WTC11 (cell line): ENCODE results near the gene TIE1. TPM values are rescaled to one million over a fixed set of nuclear protein-coding genes. Genes with fewer than 3 reads are reported as not detected.

ENCODE experiments used
- ARID4B ChIP-seq: sonication (generic); formaldehyde crosslinking; IDR thresholded peaks from 2 replicates; pipeline ENCODE4 v1.8.0; 2023; ENCODE audit warnings: missing genetic modification reagents, mild to moderate bottlenecking, borderline replicate concordance
- ATF2 ChIP-seq: sonication (generic); formaldehyde crosslinking; IDR thresholded peaks from 2 replicates; pipeline ENCODE4 v1.8.1; 2022; ENCODE audit warnings: low read depth, missing genetic modification reagents, borderline replicate concordance
- CREM ChIP-seq: sonication (generic); formaldehyde crosslinking; IDR thresholded peaks from 2 replicates; pipeline ENCODE4 v1.8.1; 2022; ENCODE audit warnings: mild to moderate bottlenecking, missing genetic modification reagents, moderate library complexity
- ETV6 ChIP-seq: sonication (generic); formaldehyde crosslinking; IDR thresholded peaks from 2 replicates; pipeline ENCODE4 v1.8.1; 2022; ENCODE audit warnings: mild to moderate bottlenecking, missing genetic modification reagents
- FOXJ3 ChIP-seq: sonication (generic); formaldehyde crosslinking; IDR thresholded peaks from 2 replicates; pipeline ENCODE4 v1.9.0; 2021; ENCODE audit warnings: missing genetic modification reagents, mild to moderate bottlenecking, borderline replicate concordance
- FOXK1 ChIP-seq: sonication (generic); formaldehyde crosslinking; IDR thresholded peaks from 2 replicates; pipeline ENCODE4 v1.8.0; 2022; ENCODE audit warnings: mild to moderate bottlenecking, moderate library complexity, missing genetic modification reagents
- FOXP4 ChIP-seq: sonication (generic); formaldehyde crosslinking; IDR thresholded peaks from 2 replicates; pipeline ENCODE4 v1.8.0; 2022; ENCODE audit warnings: mild to moderate bottlenecking, missing genetic modification reagents
- HMGXB4 ChIP-seq: sonication (generic); formaldehyde crosslinking; IDR thresholded peaks from 2 replicates; pipeline ENCODE4 v1.8.1; 2023; ENCODE audit warnings: mild to moderate bottlenecking, moderate library complexity, missing genetic modification reagents
- KAT7 ChIP-seq: sonication (generic); formaldehyde crosslinking; IDR thresholded peaks from 2 replicates; pipeline ENCODE4 v1.8.1; 2023; ENCODE audit warnings: missing genetic modification reagents, mild to moderate bottlenecking, borderline replicate concordance
- OVOL2 ChIP-seq: fragments of 250-450 bp; sonication (Bioruptor Pico); IDR thresholded peaks from 2 replicates; pipeline ENCODE4 v1.9.0; 2021; ENCODE audit warnings: mild to moderate bottlenecking, borderline replicate concordance
- PREB ChIP-seq: sonication (generic); formaldehyde crosslinking; IDR thresholded peaks from 2 replicates; pipeline ENCODE4 v1.8.1; 2022; ENCODE audit warnings: mild to moderate bottlenecking, missing genetic modification reagents, moderate library complexity, borderline replicate concordance
- RORB ChIP-seq: fragments of 250-450 bp; sonication (Bioruptor Pico); IDR thresholded peaks from 2 replicates; pipeline ENCODE4 v1.9.0; 2021; ENCODE audit warnings: mild to moderate bottlenecking
- TEAD4 ChIP-seq: sonication (generic); formaldehyde crosslinking; IDR thresholded peaks from 2 replicates; pipeline ENCODE4 v1.8.0; 2022; ENCODE audit warnings: mild to moderate bottlenecking, missing genetic modification reagents
- TP53 ChIP-seq: sonication (generic); formaldehyde crosslinking; IDR thresholded peaks from 2 replicates; pipeline ENCODE4 v1.8.1; 2023; ENCODE audit warnings: mild to moderate bottlenecking, missing genetic modification reagents
- ZNF121 ChIP-seq: sonication (generic); formaldehyde crosslinking; IDR thresholded peaks from 2 replicates; pipeline ENCODE4 v1.8.0; 2023; ENCODE audit warnings: missing genetic modification reagents
- ZNF219 ChIP-seq: sonication (generic); formaldehyde crosslinking; IDR thresholded peaks from 2 replicates; pipeline ENCODE4 v1.8.0; 2023; ENCODE audit warnings: missing genetic modification reagents, mild to moderate bottlenecking, borderline replicate concordance
- ZNF232 ChIP-seq: sonication (generic); formaldehyde crosslinking; IDR thresholded peaks from 2 replicates; pipeline ENCODE4 v1.8.0; 2022; ENCODE audit warnings: mild to moderate bottlenecking, missing genetic modification reagents
- ZNF281 ChIP-seq: sonication (generic); formaldehyde crosslinking; IDR thresholded peaks from 2 replicates; pipeline ENCODE4 v1.8.0; 2023; ENCODE audit warnings: mild to moderate bottlenecking, missing genetic modification reagents
- ZNF425 ChIP-seq: fragments of 250-450 bp; sonication (Bioruptor Pico); conservative IDR thresholded peaks from 2 replicates; pipeline ENCODE4 v1.9.0; 2021; ENCODE audit warnings: mild to moderate bottlenecking
- ZNF512 ChIP-seq: sonication (generic); formaldehyde crosslinking; IDR thresholded peaks from 2 replicates; pipeline ENCODE4 v1.8.1; 2022; ENCODE audit warnings: missing genetic modification reagents, borderline replicate concordance
- total RNA-seq: library from RNA; stranded (reverse); gene quantifications from 3 replicates; pipeline ENCODE4 v1.2.3, GENCODE V29; 2021

Gene TIE1
- total RNA-seq, 1 experiment from 2014 or later, result 2.5 TPM

- TF ChIP-seq ARID4B (CRISPR knock-in tag) (peak; percentile 69; the same call in 1 of the 2 replicates), ZNF512 (CRISPR knock-in tag) (no peak), TP53 (CRISPR knock-in tag) (no peak), FOXJ3 (CRISPR knock-in tag) (no peak), ZNF121 (CRISPR knock-in tag) (no peak), ZNF281 (CRISPR knock-in tag) (peak; percentile 68; the same call in 1 of the 2 replicates), FOXK1 (CRISPR knock-in tag) (peak; percentile 12), CREM (CRISPR knock-in tag) (0 out of 2 replicates have a peak, but pooled peaks have one; percentile 60), ZNF425 (CRISPR knock-in tag) (no peak), OVOL2 (CRISPR knock-in tag) (no peak), KAT7 (CRISPR knock-in tag) (no peak), ZNF219 (CRISPR knock-in tag) (no peak; the same call in 1 of the 2 replicates), HMGXB4 (peak; percentile 85), ETV6 (0 out of 2 replicates have a peak, but pooled peaks have one; percentile 32), RORB (CRISPR knock-in tag) (no peak), ATF2 (no peak), PREB (CRISPR knock-in tag) (0 out of 2 replicates have a peak, but pooled peaks have one; percentile 36), FOXP4 (CRISPR knock-in tag) (peak; percentile 6; the same call in 1 of the 2 replicates), TEAD4 (CRISPR knock-in tag) (no peak), ZNF232 (CRISPR knock-in tag) (no peak)
Measured at GRCh38 chr1:43367904-43368645, 67.3 kb downstream of the TIE1 start, which contains the start of gene ELOVL1 (continued).
